HCT116 (cell line): ENCODE measurements around the gene RNU1-2. TPM values are rescaled to one million over a fixed set of nuclear protein-coding genes. Genes with fewer than 3 reads are reported as not detected.
"Not testable (repeated sequence)": the region's sequence is repeated elsewhere in the genome, so short reads cannot be mapped to it uniquely, and the experiment has no call there.

Experiments
- ATAC-seq: fragments of 200-7000 bp; cut with Tn5 transposase; 2 replicates; pipeline ENCODE4 v1.9.1; 2020; ENCODE audit warnings: mild to moderate bottlenecking, moderate library complexity
- BruUV-seq: library from RNA; stranded (reverse); fragments of 400-500 nt; replicated peaks from 2 replicates; lab custom pipeline; 2021; lab: Mats Ljungman, UMichigan
- CTCF ChIA-PET: fragments of 300-600 bp; sonication (Branson Sonifier 250); formaldehyde crosslinking; loops from one replicate; lab custom pipeline; 2021; ENCODE audit warnings: antibody characterized with exemption; lab: Charles Lee
- POLR2A ChIA-PET: fragments of 300-600, 350-600 bp; sonication (Branson Sonifier 250); formaldehyde crosslinking; loops from one replicate; lab custom pipeline; 2021; ENCODE audit warnings: antibody characterized with exemption; lab: Charles Lee
- RAD21 ChIA-PET, 2 experiments: fragments of 300-600 bp; sonication (Branson Sonifier 250); formaldehyde crosslinking; loops; one replicate each; lab custom pipeline; 2023; ENCODE audit warnings: low total read pairs in 2 of 2; ENCODE audit not compliant: uncharacterized antibody in 2 of 2, unreplicated experiment in 2 of 2, low non-redundant PET in 1 of 2; lab: Charles Lee
- DNase-seq: peaks from one replicate; pipeline ENCODE4 v3.0.0-alpha.2; 2010; ENCODE audit warnings: low read depth, low spot score
- H2AFZ ChIP-seq: fragments of 200-600 bp; shearing (Covaris generic), sonication (generic); 2 replicates; pipeline ENCODE4 v1.6.1; 2017; ENCODE audit warnings: low read depth, mixed run types, mixed read lengths, antibody characterized with exemption, low read length; ENCODE audit not compliant: poor library complexity, severe bottlenecking
- H3K27ac ChIP-seq: 2 replicates; pipeline ENCODE4 v1.5.1; 2012; ENCODE audit warnings: low read depth, low read length
- H3K27me3 ChIP-seq: fragments of 200-600 bp; sonication (generic); 2 replicates; pipeline ENCODE4 v1.6.1; 2016; ENCODE audit warnings: mixed run types, low read length, mixed read lengths; ENCODE audit not compliant: insufficient read depth
- H3K36me3 ChIP-seq, 2 experiments: fragments of 200-500 bp in 1 of 2; fragments of 200-600 bp in 1 of 2; sonication (Bioruptor generic) in 1 of 2; sonication (generic) in 1 of 2; 2 replicates each; pipeline versions ENCODE4 v1.5.1 to v1.6.1; 2014 to 2016; ENCODE audit warnings: low read length in 2 of 2, inconsistent platforms in 1 of 2, mixed read lengths in 1 of 2, mixed run types in 1 of 2; ENCODE audit not compliant: insufficient read depth in 2 of 2, control insufficient read depth in 1 of 2
- H3K4me1 ChIP-seq, 2 experiments: fragments of 200-600 bp in 1 of 2; sonication (generic) in 1 of 2; 2 replicates each; pipeline versions ENCODE4 v1.5.1 to v1.6.1; 2012 to 2017; ENCODE audit warnings: low read length in 2 of 2, inconsistent platforms in 1 of 2, mild to moderate bottlenecking in 1 of 2, mixed read lengths in 1 of 2, mixed run types in 1 of 2, moderate library complexity in 1 of 2; ENCODE audit not compliant: insufficient read depth in 2 of 2, control insufficient read depth in 1 of 2
- H3K4me2 ChIP-seq: fragments of 200-600 bp; sonication (generic); 2 replicates; pipeline ENCODE4 v1.6.1; 2017; ENCODE audit warnings: mixed run types, low read length, mixed read lengths
- H3K4me3 ChIP-seq, 2 experiments: fragments of 200-600 bp in 1 of 2; sonication (generic) in 1 of 2; replicated peaks in 1 of 2; 2 replicates each; pipeline ENCODE4 v1.5.1; 2011 to 2016; ENCODE audit warnings: low read length in 2 of 2, control low read depth in 1 of 2, low read depth in 1 of 2, mild to moderate bottlenecking in 1 of 2, mixed read lengths in 1 of 2, mixed run types in 1 of 2
- H3K79me2 ChIP-seq: fragments of 200-600 bp; sonication (generic); 2 replicates; pipeline ENCODE4 v1.6.1; 2017; ENCODE audit warnings: mild to moderate bottlenecking, mixed run types, low read length, moderate library complexity, mixed read lengths; ENCODE audit not compliant: insufficient read depth
- H3K9ac ChIP-seq: fragments of 200-600 bp; sonication (generic); 2 replicates; pipeline ENCODE4 v1.6.1; 2016; ENCODE audit warnings: low read length, mixed read lengths
- H3K9me2 ChIP-seq: fragments of 200-600 bp; sonication (generic), shearing (Covaris generic); 2 replicates; pipeline ENCODE4 v1.6.1; 2017; ENCODE audit warnings: mixed run types, mild to moderate bottlenecking, moderate library complexity; ENCODE audit not compliant: insufficient read depth
- H3K9me3 ChIP-seq, 2 experiments: fragments of 200-500 bp in 1 of 2; fragments of 200-600 bp in 1 of 2; sonication (Bioruptor generic) in 1 of 2; sonication (generic) in 1 of 2; 2 replicates each; pipeline ENCODE4 v1.6.1; 2014 to 2017; ENCODE audit warnings: low read length in 2 of 2, mixed read lengths in 2 of 2, inconsistent platforms in 1 of 2, low read depth in 1 of 2, mild to moderate bottlenecking in 1 of 2, mixed run types in 1 of 2, moderate library complexity in 1 of 2; ENCODE audit not compliant: control insufficient read depth in 1 of 2, insufficient read depth in 1 of 2
- H4K20me1 ChIP-seq: fragments of 200-600 bp; sonication (generic), shearing (Covaris generic); 2 replicates; pipeline ENCODE4 v1.6.1; 2017; ENCODE audit warnings: mixed run types, mild to moderate bottlenecking, moderate library complexity; ENCODE audit not compliant: insufficient read depth
- CBX3 ChIP-seq: IDR thresholded peaks from 2 replicates; pipeline ENCODE4 v1.6.1; 2012; ENCODE audit warnings: low read depth
- CEBPB ChIP-seq: IDR thresholded peaks from 2 replicates; pipeline ENCODE4 v1.6.1; 2012; ENCODE audit warnings: low read depth
- EGR1 ChIP-seq: IDR thresholded peaks from 2 replicates; pipeline ENCODE4 v1.6.1; 2012; ENCODE audit warnings: low read depth
- ELF1 ChIP-seq: IDR thresholded peaks from 2 replicates; pipeline ENCODE4 v1.6.1; 2012; ENCODE audit warnings: low read depth, borderline replicate concordance
- EZH2 ChIP-seq: fragments of 200-600 bp; sonication (generic); IDR thresholded peaks from 2 replicates; pipeline ENCODE4 v1.6.1; 2017; ENCODE audit warnings: antibody characterized with exemption, mixed run types
- EZH2phosphoT487 ChIP-seq: fragments of 200-600 bp; IDR thresholded peaks from 2 replicates; pipeline ENCODE4 v1.6.1; 2018; ENCODE audit warnings: antibody characterized with exemption, borderline replicate concordance
- FOSL1 ChIP-seq: IDR thresholded peaks from 2 replicates; pipeline ENCODE4 v1.6.1; 2012; ENCODE audit warnings: low read depth
- MAX ChIP-seq: IDR thresholded peaks from 2 replicates; pipeline ENCODE4 v1.6.1; 2012
- POLR2A ChIP-seq: IDR thresholded peaks from 2 replicates; pipeline ENCODE4 v1.7.0; 2011; ENCODE audit warnings: borderline replicate concordance; ENCODE audit not compliant: insufficient read depth, insufficient read length; ENCODE audit errors: extremely low read depth
- POLR2AphosphoS5 ChIP-seq: IDR thresholded peaks from 2 replicates; pipeline ENCODE4 v1.6.1; 2011; ENCODE audit warnings: mild to moderate bottlenecking, low read depth, low read length, moderate library complexity
- RAD21 ChIP-seq: IDR thresholded peaks from 2 replicates; pipeline ENCODE4 v1.6.1; 2012; ENCODE audit warnings: low read depth, mild to moderate bottlenecking
- REST ChIP-seq: IDR thresholded peaks from 2 replicates; pipeline ENCODE4 v1.6.1; 2012; ENCODE audit warnings: low read depth
- SIN3A ChIP-seq: IDR thresholded peaks from 2 replicates; pipeline ENCODE4 v1.6.1; 2012; ENCODE audit warnings: low read depth
- SRF ChIP-seq: IDR thresholded peaks from 2 replicates; pipeline ENCODE4 v1.6.1; 2012; ENCODE audit warnings: low read depth
- TCF7L2 ChIP-seq: IDR thresholded peaks from 2 replicates; pipeline ENCODE4 v1.7.0; 2011; ENCODE audit warnings: borderline replicate concordance, inconsistent platforms; ENCODE audit not compliant: insufficient read depth, insufficient read length; ENCODE audit errors: extremely low read depth
- YY1 ChIP-seq: IDR thresholded peaks from 2 replicates; pipeline ENCODE4 v1.6.1; 2011; ENCODE audit warnings: low read length, low read depth, moderate library complexity, mild to moderate bottlenecking; ENCODE audit not compliant: insufficient replicate concordance; ENCODE audit errors: extremely low read depth
- ZFX ChIP-seq: fragments of 450-650 bp; IDR thresholded peaks from 2 replicates; pipeline ENCODE4 v1.6.1; 2017
- ZNF274 ChIP-seq: fragments of 200-500 bp; sonication (Bioruptor generic); IDR thresholded peaks from 2 replicates; pipeline ENCODE4 v1.6.1; 2014; ENCODE audit warnings: mild to moderate bottlenecking, low read depth, low read length, inconsistent platforms
- intact Hi-C: fragments of 100-400 bp; cut with micrococcal nuclease; formaldehyde crosslinking; loops from 2 replicates; pipeline ENCODE4 v1.10.0; 2022
- total RNA-seq: library from RNA; stranded (reverse); gene quantifications from one replicate; pipeline ENCODE4 v1.2.1, GENCODE V29; 2021; ENCODE audit not compliant: unreplicated experiment

RNU1-2 gene
- total RNA-seq, 1 experiment from 2014 or later, result 1,685 TPM

DNA sequence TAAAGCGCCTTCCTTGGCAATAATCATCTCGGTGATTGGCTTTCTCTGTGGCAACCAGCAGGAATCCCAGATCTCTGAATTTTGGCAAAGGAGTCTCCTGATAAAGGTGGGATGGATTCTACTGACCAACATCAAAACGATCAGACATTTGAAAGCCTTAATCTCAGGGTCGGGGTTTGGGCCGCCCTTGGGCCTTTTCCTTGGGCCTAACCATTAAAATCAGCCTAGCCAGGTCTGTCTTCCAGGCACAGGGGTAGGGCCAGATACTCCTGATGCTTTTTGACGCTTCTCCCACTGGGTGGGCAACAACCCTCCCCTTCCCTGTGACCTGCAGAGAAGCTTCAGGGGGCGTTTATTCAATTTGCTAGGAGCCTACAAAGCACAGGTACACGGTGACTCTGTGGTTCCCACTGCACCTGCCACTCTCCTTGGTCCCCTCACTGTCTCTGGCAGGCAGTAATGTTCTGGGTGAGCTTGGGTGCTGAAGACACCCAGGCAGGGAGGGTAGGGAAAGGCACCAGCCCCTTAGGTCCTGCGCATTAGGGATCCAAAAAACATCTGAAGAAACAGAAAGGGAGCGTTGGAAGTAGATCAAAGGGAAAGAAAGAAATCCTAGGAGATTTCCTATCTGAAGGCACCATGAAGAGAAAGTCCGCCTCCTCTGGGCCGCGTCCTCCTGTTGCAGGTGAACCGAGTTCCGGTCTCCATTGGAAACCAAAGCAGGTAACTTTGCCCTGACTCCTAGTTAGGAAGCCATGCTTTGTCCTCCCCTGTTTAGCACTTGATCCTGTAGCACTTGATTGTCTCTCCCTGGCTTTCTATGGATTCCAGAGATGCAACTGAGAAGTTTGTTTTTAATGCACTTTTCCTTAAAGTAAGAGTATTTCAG, 12.3 kb downstream of the RNU1-2 start:
- Histone ChIP-seq H3K36me3 (no peaks in the 10 kb centered on the region), H3K27me3 (no peaks in the 10 kb centered on the region), H3K4me1 (peaks cover 20 to 47% of the 10 kb centered on the region in 2 experiments), H3K4me3 (no peak overlapping the region), H3K79me2 (no peaks in the 10 kb centered on the region), H4K20me1 (no peaks in the 10 kb centered on the region), H2AFZ (no peak overlapping the region), H3K9ac (no peak overlapping the region), H3K4me2 (no peak overlapping the region), H3K9me3 (no peaks in the 10 kb centered on the region), H3K27ac (no peak overlapping the region), H3K9me2 (no peaks in the 10 kb centered on the region)
- POLR2A ChIA-PET, result interaction anchor here (0.6 to 1.0 kb wide), 2 partner anchors 395 to 700 kb away, joined by 3 to 5 read pairs; no protein-coding TSS in a partner anchor
- CTCF ChIA-PET, result no interaction called here
- no TSS peak for BruUV-seq
- ATAC-seq (no peak), DNase-seq (no peak)
- intact Hi-C loops, result no loop called here
- no peak for TF ChIP-seq SIN3A
- TF ChIP-seq CEBPB, result no peak
- no peak for TF ChIP-seq SRF
- TF ChIP-seq EGR1, result no peak
- TF ChIP-seq ELF1, result no peak
- TF ChIP-seq YY1, result no peak
- no peak for TF ChIP-seq TCF7L2
- no peak for TF ChIP-seq EZH2
- TF ChIP-seq ZNF274, result no peak
- TF ChIP-seq ZFX, result no peak
- no peak for TF ChIP-seq POLR2AphosphoS5
- no peak for TF ChIP-seq FOSL1
- TF ChIP-seq RAD21, result no peak
- no peak for TF ChIP-seq MAX
- no peak for TF ChIP-seq EZH2phosphoT487
- no peak for TF ChIP-seq POLR2A
- no peak for TF ChIP-seq CBX3
- TF ChIP-seq REST, result no peak
- RAD21 ChIA-PET, result no interaction called here

DNA sequence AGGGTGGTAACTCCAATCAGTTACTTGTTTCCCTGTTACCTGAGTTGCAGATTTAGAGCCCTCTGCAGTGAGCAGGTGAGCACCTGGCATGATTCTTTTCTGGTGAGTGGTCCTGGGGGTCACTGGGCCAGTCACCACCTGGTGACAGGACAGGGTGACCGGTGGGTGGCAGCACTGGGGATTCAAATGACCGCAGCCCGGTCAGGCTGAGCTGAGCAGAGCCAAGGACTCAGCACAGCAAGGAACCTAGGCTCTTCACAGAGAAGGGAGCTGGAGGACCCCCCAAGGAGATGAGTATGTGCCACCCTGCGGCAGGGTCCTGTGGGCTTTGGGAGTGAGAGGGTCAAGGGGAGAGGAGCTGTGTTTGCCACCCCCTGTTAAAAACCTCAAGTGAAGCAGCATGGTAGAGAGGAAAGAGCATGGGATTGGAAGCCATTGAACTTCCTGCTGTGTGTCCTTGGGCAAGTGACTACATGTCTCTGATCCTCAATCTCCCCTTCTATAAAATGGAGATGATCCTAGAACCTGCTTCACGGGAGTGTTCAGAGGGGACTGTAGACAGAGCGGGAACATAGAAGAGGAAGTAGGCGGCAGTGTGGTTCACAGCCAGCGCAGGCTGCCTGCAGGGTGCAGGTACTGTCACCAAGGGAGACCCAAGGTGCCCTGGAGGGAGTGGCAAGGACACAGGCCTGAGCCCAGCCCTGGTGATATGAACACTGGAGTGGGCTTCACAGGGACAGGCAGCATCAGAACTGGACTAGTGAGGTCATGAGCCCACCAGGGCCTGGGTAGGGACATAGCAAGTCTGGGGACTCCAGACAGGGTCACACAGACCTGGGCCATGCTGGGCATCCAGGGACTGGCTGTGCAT, 16.3 kb downstream of the RNU1-2 start:
- H3K9ac ChIP-seq, H3K79me2 ChIP-seq, H3K36me3 ChIP-seq, RAD21 ChIA-PET, H3K4me3 ChIP-seq, POLR2A ChIA-PET, DNase-seq, H3K27ac ChIP-seq, H3K9me3 ChIP-seq, CTCF ChIA-PET, H2AFZ ChIP-seq, intact Hi-C loops, H3K4me2 ChIP-seq, H3K27me3 ChIP-seq, H4K20me1 ChIP-seq, BruUV-seq, ATAC-seq, H3K9me2 ChIP-seq: not testable (repeated sequence)
- H3K4me1 ChIP-seq, result peaks cover 13 to 37% of the 10 kb centered on the region in 2 experiments
